ENCODE results near the gene EVPLL. TPM values are rescaled to one million over a fixed set of nuclear protein-coding genes. Genes with fewer than 3 reads are reported as not detected.
"Not testable (repeated sequence)": the region's sequence is repeated elsewhere in the genome, so short reads cannot be mapped to it uniquely, and the experiment has no call there.

The EVPLL gene
- not detected for total RNA-seq

- POLR2A ChIA-PET, result no interaction called here
- H3K27me3 Mint-ChIP-seq, result peaks cover 7% of the 10 kb centered on the region
- H3K4me3 Mint-ChIP-seq, result no peak within 1 kb of the TSS
- CTCF ChIA-PET, result no interaction called here
- H3K4me1 Mint-ChIP-seq, result peaks cover 7% of the 10 kb centered on the region
- no peaks in the 10 kb centered on the region for H3K9me3 Mint-ChIP-seq
- no peak within 1 kb of the TSS for H3K27ac Mint-ChIP-seq
- no peak for DNase-seq
- no peaks in the 10 kb centered on the region for H3K36me3 Mint-ChIP-seq (ENCODE audit: low read depth)
Observed at GRCh38 chr17:18377437-18378204, at the start of gene EVPLL. TSS of gene EVPLL (plus strand) at chr17:18377778. CDS start at chr17:18380938, 3,160 bp downstream.

DNA sequence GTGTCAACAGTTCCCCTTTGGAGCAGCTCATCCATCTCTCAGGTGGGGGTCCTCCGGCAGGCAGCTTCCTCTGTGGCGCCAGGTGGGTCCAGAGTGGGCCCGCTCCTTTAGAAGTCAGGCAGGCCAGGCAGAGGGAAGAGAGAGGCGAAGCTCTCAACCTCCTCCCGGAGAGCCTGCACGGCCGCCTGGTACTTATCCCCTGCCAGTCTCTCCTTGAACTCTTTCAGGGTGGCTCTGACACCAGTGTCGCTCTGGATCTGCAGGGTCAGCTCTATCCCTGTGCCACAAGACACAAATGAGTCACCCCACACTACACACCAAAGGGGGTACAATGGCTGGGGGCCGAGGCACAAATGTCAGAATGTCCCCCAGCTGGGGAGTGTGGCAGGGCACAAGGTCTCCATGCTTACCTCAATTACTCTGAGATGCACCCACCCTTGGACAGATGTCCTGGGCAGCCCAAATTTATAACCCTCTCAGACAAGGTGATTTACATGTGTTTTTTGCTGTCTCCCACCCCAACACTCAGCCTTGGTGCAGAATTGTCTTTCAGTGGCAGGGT, 48.9 kb upstream of the EVPLL start:
- no peaks in the 10 kb centered on the region for H3K27me3 Mint-ChIP-seq
- no peak for DNase-seq
- no peak overlapping the region for H3K27ac Mint-ChIP-seq
- H3K9me3 Mint-ChIP-seq, result no peaks in the 10 kb centered on the region
- peaks cover 14% of the 10 kb centered on the region for H3K4me1 Mint-ChIP-seq
- ChIA-PET CTCF (interaction anchor here (0.6 to 1.0 kb wide), 4 partner anchors 9 to 28 kb away, joined by 3 to 4 read pairs (median 3); no protein-coding TSS in a partner anchor), POLR2A (no interaction called here)
- H3K36me3 Mint-ChIP-seq (ENCODE audit: low read depth), result peaks cover 50% of the 10 kb centered on the region
- H3K4me3 Mint-ChIP-seq, result no peak overlapping the region

DNA sequence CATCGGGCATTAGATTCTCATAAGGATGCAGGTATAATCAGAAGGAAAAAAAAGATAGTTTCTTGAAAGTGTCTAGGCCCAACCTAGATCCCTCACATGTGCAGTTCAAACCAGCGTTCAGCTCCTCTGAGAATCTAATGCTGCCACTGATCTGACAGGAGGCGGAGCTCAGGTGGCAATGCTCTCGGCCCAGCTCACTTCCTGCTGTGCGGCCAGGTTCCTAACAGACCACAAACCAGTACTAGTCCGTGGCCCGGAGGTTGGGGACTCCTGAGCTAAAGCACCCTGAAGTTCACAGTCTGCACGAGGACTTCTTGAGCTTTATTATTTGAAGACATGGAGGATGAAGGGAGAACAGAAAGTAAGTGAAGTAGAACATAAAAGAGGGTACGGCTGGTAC, 45.7 kb upstream of the EVPLL start:
- ChIA-PET CTCF (interaction anchor here (1.3 to 1.7 kb wide), 2 partner anchors 11 to 17 kb away, joined by 3 to 8 read pairs; partner anchors contain the start of genes SMCR8 and TOP3A), POLR2A (no interaction called here)
- Mint-ChIP-seq H3K27ac (peak overlapping the region; percentile 50), H3K4me3 (no peak overlapping the region), H3K4me1 (peaks cover 14% of the 10 kb centered on the region), H3K36me3 (ENCODE audit: low read depth) (peaks cover 36% of the 10 kb centered on the region), H3K9me3 (no peaks in the 10 kb centered on the region), H3K27me3 (no peaks in the 10 kb centered on the region)
- DNase-seq, result peak; percentile 24

DNA sequence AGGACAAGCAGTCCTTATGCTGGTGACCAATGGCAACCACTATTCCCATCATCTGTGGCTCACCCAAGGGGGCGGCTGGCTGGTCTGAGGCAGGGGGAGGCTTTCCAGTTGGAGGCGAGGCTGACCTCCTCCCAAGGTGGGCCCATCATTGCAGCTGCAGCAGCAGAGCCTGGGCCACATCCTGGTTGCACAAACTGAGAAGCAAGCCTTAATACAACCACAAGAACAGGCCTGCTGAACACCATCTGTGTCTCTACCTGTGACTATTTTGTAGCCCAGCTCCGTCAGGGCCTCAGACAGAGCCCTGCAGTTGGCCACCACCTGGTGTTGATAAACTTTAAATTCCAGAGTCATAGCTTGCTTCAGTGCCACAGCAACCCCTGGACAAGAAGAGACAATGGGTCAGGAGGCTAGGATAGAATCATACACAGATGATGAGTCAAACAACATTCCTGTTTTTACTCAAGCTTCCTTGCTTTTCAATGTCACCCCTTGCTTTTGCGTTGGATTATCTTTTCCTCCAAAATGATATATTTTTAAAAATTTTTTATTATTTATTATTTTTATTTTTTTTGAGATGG, 44.6 kb upstream of the EVPLL start:
- DNase-seq, result no peak
- no peak overlapping the region for H3K4me3 Mint-ChIP-seq
- ChIA-PET POLR2A (no interaction called here), CTCF (interaction anchor here (1.3 to 1.7 kb wide), 2 partner anchors 13 to 18 kb away, joined by 3 to 8 read pairs; partner anchors contain the start of genes SMCR8 and TOP3A)
- H3K4me1 Mint-ChIP-seq, result peaks cover 14% of the 10 kb centered on the region
- H3K36me3 Mint-ChIP-seq (ENCODE audit: low read depth), result peaks cover 38% of the 10 kb centered on the region
- H3K27me3 Mint-ChIP-seq, result no peaks in the 10 kb centered on the region
- no peaks in the 10 kb centered on the region for H3K9me3 Mint-ChIP-seq
- H3K27ac Mint-ChIP-seq, result no peak overlapping the region

DNA sequence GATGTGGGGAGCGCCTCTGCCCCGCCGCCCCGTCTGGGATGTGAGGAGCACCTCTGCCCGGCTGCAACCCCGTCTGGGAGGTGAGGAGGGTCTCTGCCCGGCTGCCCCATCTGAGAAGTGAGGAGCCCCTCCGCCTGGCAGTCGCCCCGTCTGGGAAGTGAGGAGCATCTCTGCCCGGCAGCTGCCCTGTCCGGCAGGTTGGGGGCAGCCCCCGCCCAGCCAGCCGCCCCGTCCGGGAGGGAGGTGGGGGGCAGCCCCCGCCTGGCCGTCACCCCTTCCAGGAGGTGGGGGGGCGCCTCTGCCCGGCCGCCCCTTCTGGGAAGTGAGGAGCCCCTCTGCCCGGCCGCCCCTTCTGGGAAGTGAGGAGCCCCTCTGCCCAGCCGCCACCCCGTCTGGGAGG, 39.4 kb upstream of the EVPLL start:
- CTCF ChIA-PET, POLR2A ChIA-PET, H3K9me3 Mint-ChIP-seq, DNase-seq, H3K4me3 Mint-ChIP-seq, H3K27me3 Mint-ChIP-seq, H3K4me1 Mint-ChIP-seq, H3K27ac Mint-ChIP-seq: not testable (repeated sequence)
- H3K36me3 Mint-ChIP-seq (ENCODE audit: low read depth), result peaks cover 42% of the 10 kb centered on the region

DNA sequence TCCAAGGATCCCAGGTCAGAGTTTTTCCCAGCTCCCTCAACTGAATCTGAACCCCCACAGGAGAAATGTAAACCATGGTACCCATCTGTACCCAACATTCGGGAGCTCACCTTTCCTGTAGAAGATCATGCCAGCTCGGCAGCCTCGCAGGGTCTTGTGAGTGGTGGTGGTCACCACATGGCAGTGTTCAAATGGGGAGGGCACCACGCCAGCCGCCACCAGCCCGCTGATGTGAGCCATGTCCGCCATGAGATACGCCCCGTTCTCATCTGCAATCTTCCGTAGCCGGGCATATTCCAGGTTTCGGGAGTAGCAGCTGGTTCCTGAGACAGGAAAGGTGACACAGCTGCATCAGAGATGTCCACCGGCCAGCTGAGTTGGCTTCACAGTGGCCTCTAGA, 37.6 kb upstream of the EVPLL start:
- H3K4me1 Mint-ChIP-seq, result peaks cover 8% of the 10 kb centered on the region
- H3K4me3 Mint-ChIP-seq, result no peak overlapping the region
- ChIA-PET POLR2A (no interaction called here), CTCF (no interaction called here)
- peaks cover 41% of the 10 kb centered on the region for H3K36me3 Mint-ChIP-seq (ENCODE audit: low read depth)
- no peaks in the 10 kb centered on the region for H3K27me3 Mint-ChIP-seq
- no peak overlapping the region for H3K27ac Mint-ChIP-seq
- H3K9me3 Mint-ChIP-seq, result no peaks in the 10 kb centered on the region
- no peak for DNase-seq

DNA sequence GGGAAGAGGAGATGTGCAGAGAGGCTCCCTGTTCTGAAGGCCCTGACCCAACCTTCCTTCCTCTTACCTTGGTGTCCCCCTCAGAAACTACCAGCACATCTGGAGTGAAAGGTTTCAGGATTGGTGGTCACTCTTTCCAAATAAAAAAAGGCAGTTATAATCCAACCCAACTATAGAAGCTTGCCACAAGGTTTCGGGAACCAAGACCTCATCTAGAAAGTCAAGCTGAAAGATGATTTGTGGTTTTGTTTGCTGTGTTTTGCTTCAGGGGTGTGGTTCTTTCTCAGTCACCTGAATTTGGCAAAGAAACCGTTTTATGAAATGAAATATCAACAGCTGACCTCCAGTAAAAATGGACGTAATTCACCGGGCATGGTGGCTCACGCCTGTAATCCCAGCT, 33.6 kb upstream of the EVPLL start:
- Mint-ChIP-seq H3K27me3 (no peaks in the 10 kb centered on the region), H3K27ac (peak overlapping the region; percentile 25), H3K9me3 (no peaks in the 10 kb centered on the region), H3K36me3 (ENCODE audit: low read depth) (peaks cover 36% of the 10 kb centered on the region), H3K4me1 (peaks cover 8% of the 10 kb centered on the region), H3K4me3 (no peak overlapping the region)
- POLR2A ChIA-PET, result no interaction called here
- DNase-seq, result no peak
- CTCF ChIA-PET, result no interaction called here

DNA sequence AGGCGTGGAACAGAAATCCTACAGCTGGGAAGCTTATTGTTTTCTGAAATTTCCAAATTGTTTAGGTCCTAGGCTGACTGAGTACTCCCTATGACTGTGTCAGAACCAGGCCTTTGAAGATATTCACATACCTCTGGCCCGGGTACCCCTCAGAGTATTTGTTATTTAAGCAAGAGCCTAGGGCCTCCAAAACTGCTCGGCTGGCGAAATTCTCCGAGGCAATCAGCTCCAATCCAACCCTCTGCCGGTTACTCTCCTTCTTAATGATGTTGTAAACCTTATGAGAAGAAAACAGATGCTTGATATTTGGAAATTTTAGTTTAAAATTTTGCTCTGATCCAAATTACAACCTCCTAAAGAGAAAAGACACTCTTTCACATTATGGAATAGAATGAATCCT, 24.0 kb upstream of the EVPLL start:
- peaks cover 16% of the 10 kb centered on the region for H3K36me3 Mint-ChIP-seq (ENCODE audit: low read depth)
- H3K4me1 Mint-ChIP-seq, result no peaks in the 10 kb centered on the region
- H3K4me3 Mint-ChIP-seq, result no peak overlapping the region
- ChIA-PET CTCF (no interaction called here), POLR2A (no interaction called here)
- H3K27ac Mint-ChIP-seq, result no peak overlapping the region
- no peaks in the 10 kb centered on the region for H3K9me3 Mint-ChIP-seq
- no peak for DNase-seq
- H3K27me3 Mint-ChIP-seq, result no peaks in the 10 kb centered on the region

DNA sequence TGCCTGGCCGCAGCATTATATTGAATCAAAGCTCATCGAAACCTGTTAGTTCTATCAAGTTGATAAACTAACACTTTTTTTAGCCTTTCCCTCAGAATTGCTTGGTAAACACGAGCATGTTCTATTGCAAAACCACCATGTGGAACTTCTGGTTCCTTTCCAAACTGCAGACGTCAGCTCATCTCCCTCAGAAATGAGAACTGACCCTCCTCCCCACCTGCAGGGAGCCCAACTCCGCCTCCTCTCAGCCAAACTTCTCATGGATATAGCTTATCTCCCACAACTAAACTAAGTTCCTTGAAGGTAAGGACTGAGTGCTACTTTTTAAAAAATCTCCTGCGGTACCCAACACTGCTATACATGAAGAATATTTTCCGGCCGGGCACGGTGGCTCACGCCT, 21.0 kb upstream of the EVPLL start:
- no peaks in the 10 kb centered on the region for H3K9me3 Mint-ChIP-seq
- peaks cover 23% of the 10 kb centered on the region for H3K36me3 Mint-ChIP-seq (ENCODE audit: low read depth)
- H3K27me3 Mint-ChIP-seq, result no peaks in the 10 kb centered on the region
- DNase-seq, result no peak
- ChIA-PET CTCF (interaction anchor here (0.7 to 1.8 kb wide), 3 partner anchors 9 to 420 kb away, joined by 3 to 4 read pairs (median 3); no protein-coding TSS in a partner anchor), POLR2A (no interaction called here)
- peaks cover 7% of the 10 kb centered on the region for H3K4me1 Mint-ChIP-seq
- no peak overlapping the region for H3K4me3 Mint-ChIP-seq
- H3K27ac Mint-ChIP-seq, result no peak overlapping the region

- CTCF ChIA-PET, result interaction anchor here (0.7 to 1.0 kb wide), 2 partner anchors 15 to 40 kb away, joined by 3 read pairs; no protein-coding TSS in a partner anchor
Observed at GRCh38 chr17:18360518-18360917, 17.1 kb upstream of the EVPLL start.

DNA sequence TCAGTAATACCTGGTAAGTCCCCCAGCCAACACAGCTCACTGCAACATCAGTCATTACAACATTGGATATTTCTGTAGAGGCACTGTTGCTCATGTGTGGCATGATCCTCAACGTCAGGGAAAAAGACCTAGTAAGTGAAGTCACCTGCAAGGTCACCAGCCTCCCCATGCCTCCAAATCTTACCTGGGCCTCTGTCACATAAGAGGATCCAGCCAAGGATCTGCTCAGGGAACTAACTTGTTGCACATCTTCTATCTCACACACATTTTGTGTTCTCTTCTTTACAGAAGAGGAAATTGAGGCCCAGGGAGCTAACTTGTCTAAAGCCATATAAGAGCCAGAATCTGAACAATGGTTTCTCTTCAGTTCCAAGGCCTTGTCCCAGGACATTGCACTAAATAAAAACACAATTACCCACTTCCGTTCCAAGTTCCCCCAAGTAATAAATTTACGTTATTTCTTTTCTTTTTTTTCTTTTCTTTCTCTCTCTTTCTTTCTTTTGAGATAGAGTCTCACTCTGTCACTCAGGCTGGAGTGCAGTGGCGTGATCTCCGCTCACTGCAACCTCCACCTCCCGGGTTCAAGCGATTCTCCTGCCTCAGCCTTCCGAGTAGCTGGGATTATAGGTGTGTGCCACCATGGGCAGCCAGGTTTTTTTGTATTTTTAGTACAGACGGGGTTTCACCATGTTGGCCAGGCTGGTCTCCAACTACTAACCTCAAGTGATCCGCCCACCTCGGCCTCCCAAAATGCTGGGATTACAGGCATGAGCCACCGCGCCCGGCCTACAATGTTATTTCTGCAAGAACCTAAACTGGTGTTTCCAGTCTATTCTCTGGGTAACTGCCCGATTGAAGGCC, 15.5 kb upstream of the EVPLL start:
- Mint-ChIP-seq H3K4me3 (peak overlapping the region; percentile 91), H3K27me3 (no peaks in the 10 kb centered on the region), H3K27ac (peak overlapping the region; percentile 86), H3K36me3 (ENCODE audit: low read depth) (peaks cover 11% of the 10 kb centered on the region), H3K4me1 (peaks cover 24% of the 10 kb centered on the region), H3K9me3 (no peaks in the 10 kb centered on the region)
- DNase-seq, result no peak
- ChIA-PET CTCF (interaction anchor here (0.7 to 1.1 kb wide), 4 partner anchors 12 to 146 kb away, joined by 3 to 5 read pairs (median 4); no protein-coding TSS in a partner anchor), POLR2A (no interaction called here)

More at GRCh38 chr17:18360518-18360917, 17.1 kb upstream of the EVPLL start:
- peaks cover 12% of the 10 kb centered on the region for H3K36me3 Mint-ChIP-seq (ENCODE audit: low read depth)
- POLR2A ChIA-PET, result no interaction called here
- no peak overlapping the region for H3K4me3 Mint-ChIP-seq
- no peaks in the 10 kb centered on the region for H3K27me3 Mint-ChIP-seq
- H3K9me3 Mint-ChIP-seq, result no peaks in the 10 kb centered on the region
- no peak overlapping the region for H3K27ac Mint-ChIP-seq
- peaks cover 24% of the 10 kb centered on the region for H3K4me1 Mint-ChIP-seq
- no peak for DNase-seq

- H3K4me1 Mint-ChIP-seq, result peaks cover 24% of the 10 kb centered on the region
- H3K4me3 Mint-ChIP-seq, result peak overlapping the region; percentile 91
- CTCF ChIA-PET, result interaction anchor here (1.0 to 1.1 kb wide), 2 partner anchors 12 to 13 kb away, joined by 4 to 5 read pairs; no protein-coding TSS in a partner anchor
- H3K9me3 Mint-ChIP-seq, result no peaks in the 10 kb centered on the region
- H3K27ac Mint-ChIP-seq, result peak overlapping the region; percentile 86
- POLR2A ChIA-PET, result no interaction called here
- H3K27me3 Mint-ChIP-seq, result no peaks in the 10 kb centered on the region
- peaks cover 11% of the 10 kb centered on the region for H3K36me3 Mint-ChIP-seq (ENCODE audit: low read depth)
- peak; percentile 25 for DNase-seq
Observed at GRCh38 chr17:18362698-18363100, 14.9 kb upstream of the EVPLL start.

Measured in activated CD4-positive, alpha-beta T cell treated with anti-CD3 and anti-CD28 coated beads, Interleukin-2, amount 10 ng/mL, durations not matched to agents 7 days and 5 days (primary cell).